Gastroesophageal sphincter (tissue), 3 donors: ENCODE data around the gene TTYH3.

Source experiments
- POLR2A ChIP-seq, 2 donors: fragments of 450-650 bp; IDR thresholded peaks; one replicate each; pipeline ENCODE4 v1.6.1; 2017; ENCODE audit warnings: antibody characterized with exemption in 2 of 2, mild to moderate bottlenecking in 2 of 2, moderate library complexity in 1 of 2
- POLR2AphosphoS5 ChIP-seq: sonication (generic); formaldehyde crosslinking; IDR thresholded peaks from one replicate; pipeline ENCODE4 v1.6.1; 2017; ENCODE audit warnings: antibody characterized with exemption
- TF ChIP-seq, protein P1 (sequence below), 4 experiments: fragments of 200-600 bp in 2 of 4; fragments of 450-650 bp in 2 of 4; sonication (generic) in 1 of 4; IDR thresholded peaks; one replicate each; pipeline ENCODE4 v1.5.1; 2017 to 2019; ENCODE audit warnings: antibody characterized with exemption in 4 of 4, mild to moderate bottlenecking in 2 of 4, moderate library complexity in 2 of 4

- TF ChIP-seq, protein P1, sequence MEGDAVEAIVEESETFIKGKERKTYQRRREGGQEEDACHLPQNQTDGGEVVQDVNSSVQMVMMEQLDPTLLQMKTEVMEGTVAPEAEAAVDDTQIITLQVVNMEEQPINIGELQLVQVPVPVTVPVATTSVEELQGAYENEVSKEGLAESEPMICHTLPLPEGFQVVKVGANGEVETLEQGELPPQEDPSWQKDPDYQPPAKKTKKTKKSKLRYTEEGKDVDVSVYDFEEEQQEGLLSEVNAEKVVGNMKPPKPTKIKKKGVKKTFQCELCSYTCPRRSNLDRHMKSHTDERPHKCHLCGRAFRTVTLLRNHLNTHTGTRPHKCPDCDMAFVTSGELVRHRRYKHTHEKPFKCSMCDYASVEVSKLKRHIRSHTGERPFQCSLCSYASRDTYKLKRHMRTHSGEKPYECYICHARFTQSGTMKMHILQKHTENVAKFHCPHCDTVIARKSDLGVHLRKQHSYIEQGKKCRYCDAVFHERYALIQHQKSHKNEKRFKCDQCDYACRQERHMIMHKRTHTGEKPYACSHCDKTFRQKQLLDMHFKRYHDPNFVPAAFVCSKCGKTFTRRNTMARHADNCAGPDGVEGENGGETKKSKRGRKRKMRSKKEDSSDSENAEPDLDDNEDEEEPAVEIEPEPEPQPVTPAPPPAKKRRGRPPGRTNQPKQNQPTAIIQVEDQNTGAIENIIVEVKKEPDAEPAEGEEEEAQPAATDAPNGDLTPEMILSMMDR (IDR thresholded peaks at IDR 0.05) = no peak
- TF ChIP-seq POLR2A (IDR thresholded peaks at IDR 0.05) = no peak
- TF ChIP-seq POLR2AphosphoS5 = no peak
Observed at GRCh38 chr7:2624293-2624886, 7.4 kb upstream of the TTYH3 start.
